Transverse colon (tissue), 4 donors: ENCODE results near the gene CHST6. TPM values are rescaled to one million over a fixed set of nuclear protein-coding genes. Genes with fewer than 3 reads are reported as not detected.
"Not testable (repeated sequence)": the region's sequence is repeated elsewhere in the genome, so short reads cannot be mapped to it uniquely, and the experiment has no call there.

Source experiments
- DNase-seq: peaks from one replicate; pipeline ENCODE4 v3.0.0-alpha.2; 2019
- H3K27ac ChIP-seq, 4 donors: fragments of 200-600 bp; sonication (generic); 2 replicates each; pipeline ENCODE4 v1.5.1; 2016 to 2018; ENCODE audit warnings: inconsistent platforms in 4 of 4
- H3K27me3 ChIP-seq: fragments of 200-600 bp; sonication (generic); 2 replicates; pipeline ENCODE4 v1.5.1; 2017; ENCODE audit warnings: inconsistent platforms
- H3K36me3 ChIP-seq, 4 donors: fragments of 200-600 bp; sonication (generic); 2 replicates each; pipeline ENCODE4 v1.5.1; 2017 to 2019; ENCODE audit warnings: inconsistent platforms in 4 of 4
- H3K4me1 ChIP-seq, 4 donors: fragments of 200-600 bp; sonication (generic); 2 replicates each; pipeline ENCODE4 v1.5.1; 2017 to 2020; ENCODE audit warnings: inconsistent platforms in 4 of 4
- H3K4me3 ChIP-seq, 4 donors: fragments of 200-600 bp; sonication (generic); 1 replicate in 1 of 4; 2 replicates in 3 of 4; pipeline versions ENCODE4 v1.5.1 to v1.6.1; 2017 to 2019; ENCODE audit warnings: inconsistent platforms in 4 of 4
- H3K9me3 ChIP-seq, 2 donors: fragments of 200-600 bp; sonication (generic); 2 replicates each; pipeline ENCODE4 v1.5.1; 2017 to 2019; ENCODE audit warnings: inconsistent platforms in 2 of 2
- CTCF ChIP-seq, 5 experiments: fragments of 200-600 bp in 3 of 5; fragments of 450-650 bp in 2 of 5; sonication (generic) in 3 of 5; IDR thresholded peaks; 1 replicate in 2 of 5; 2 replicates in 3 of 5; pipeline ENCODE4 v1.5.1; 2016 to 2017; ENCODE audit warnings: antibody characterized with exemption in 5 of 5, inconsistent platforms in 3 of 5, mild to moderate bottlenecking in 2 of 5, moderate library complexity in 1 of 5
- EP300 ChIP-seq: sonication (generic); formaldehyde crosslinking; IDR thresholded peaks from one replicate; pipeline ENCODE4 v1.6.1; 2017; ENCODE audit warnings: antibody characterized with exemption, low read depth
- POLR2A ChIP-seq: fragments of 450-650 bp; IDR thresholded peaks from one replicate; pipeline ENCODE4 v1.6.1; 2016; ENCODE audit warnings: antibody characterized with exemption, mild to moderate bottlenecking, moderate library complexity
- POLR2AphosphoS5 ChIP-seq, 3 donors: sonication (generic); formaldehyde crosslinking; IDR thresholded peaks; one replicate each; pipeline ENCODE4 v1.6.1; 2016; ENCODE audit warnings: antibody characterized with exemption in 3 of 3
- WGBS, 2 donors: methylation state at CpG; one replicate each; pipeline ENCODE4 v1.1.5; 2018; ENCODE audit warnings: low coverage in 1 of 2; 5-methylcytosine and 5-hydroxymethylcytosine counted together
- in situ Hi-C, 4 donors: fragments of 200-750 bp; cut with MboI; loops; one replicate each; pipeline versions ENCODE4 v1.15.0 to v1.15.1; 2017; ENCODE audit warnings: low sequenced_read_pairs in 3 of 4, low pct_ligation_motif_present in 1 of 4, low pct_unique_long_range_greater_than_20kb in 1 of 4
- intact Hi-C: fragments of 100-400 bp; cut with DNase I; formaldehyde crosslinking; loops from one replicate; pipeline ENCODE4 v1.15.1; 2023; ENCODE audit warnings: low total_unique reads
- total RNA-seq, 4 donors: library from RNA; depleted of rRNA; stranded (reverse); fragments of >200 nt; gene quantifications; one replicate each; pipeline ENCODE4 v1.1.0, GENCODE V29; 2016

CHST6 gene
- total RNA-seq, 4 donors from 2014 or later = 1.7 to 3.7 (median 2.9) TPM

GRCh38 chr16:75433732-75434413, 61.4 kb downstream of the CHST6 start:
- Histone ChIP-seq H3K27me3 (no peaks in the 10 kb centered on the region), H3K27ac (peak overlapping the region; percentile 94 to 98 (median 96)), H3K9me3 (no peaks in the 10 kb centered on the region), H3K36me3 (no peaks in the 10 kb centered on the region), H3K4me1 (peaks cover 0 to 29% (median 12%) of the 10 kb centered on the region in 4 donors), H3K4me3 (peak overlapping the region; percentile 37 to 96 (median 75))
- DNase-seq = peak; percentile 74
- TF ChIP-seq POLR2AphosphoS5 (IDR thresholded peaks at IDR 0.05) (peak; percentile 23 to 80 (median 66)), EP300 (no peak)
- intact Hi-C loops = loop anchor here (5.0 kb wide), 1 partner anchor 213 kb away; the partner anchor contains the start of genes KARS1 and TERF2IP
- in situ Hi-C loops = no loop called here
- WGBS, 2 donors = 0 to 6% methylated on average over 21 to 32 of the region's 32 CpGs

DNA sequence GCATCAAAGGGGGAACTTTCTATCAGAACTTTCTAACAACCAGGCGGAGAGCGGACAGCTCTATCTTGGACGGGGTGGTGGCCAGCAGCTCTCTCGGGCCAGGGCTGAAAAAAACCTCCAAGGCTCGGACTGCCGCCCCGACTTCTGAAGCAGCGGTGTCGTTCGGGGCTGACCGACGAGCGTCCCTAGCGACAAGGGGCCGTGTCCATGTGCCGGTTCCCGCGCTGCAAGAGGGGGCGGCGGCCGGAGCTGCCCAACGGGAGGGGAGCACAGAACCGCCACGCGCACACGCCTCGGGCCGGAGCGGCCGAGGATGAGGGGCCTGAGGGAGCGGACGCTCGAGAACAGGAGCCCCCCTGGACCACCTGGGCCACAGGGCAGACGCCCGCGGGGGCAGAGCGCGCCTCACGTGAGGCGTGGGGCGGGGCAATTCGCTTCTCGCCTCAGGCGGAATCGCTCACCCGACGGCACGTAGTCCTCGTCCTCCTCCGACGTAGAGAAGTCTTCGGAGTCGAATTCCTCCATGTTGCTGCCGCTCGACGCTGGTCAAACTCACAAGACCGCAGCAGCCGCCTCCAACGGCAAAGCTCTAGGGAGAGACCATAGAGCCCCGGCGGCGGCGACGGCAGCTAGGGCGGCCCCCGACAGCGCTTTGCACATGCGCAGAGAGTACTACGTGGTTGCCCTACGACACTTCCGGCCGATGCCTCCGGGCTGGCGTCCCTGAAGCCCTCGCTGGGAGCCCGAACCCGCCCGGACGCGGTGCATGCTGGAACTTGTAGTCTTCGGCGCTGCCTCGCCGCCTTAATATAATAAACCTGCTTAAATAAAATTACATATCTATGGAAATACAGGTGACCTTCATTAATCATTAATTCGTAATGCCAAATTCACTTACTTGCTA, 62.2 kb downstream of the CHST6 start, which contains the start of gene CFDP1:
Gene CFDP1, minus strand, starts transcription at position 676 of the 904 bp plus-strand sequence. Its CDS starts 151 bp downstream, at position 525.
- Histone ChIP-seq H3K27me3 (no peaks in the 10 kb centered on the region), H3K27ac (peak within 1 kb of the TSS; percentile 94 to 98 (median 96)), H3K4me1 (peaks cover 0 to 29% (median 12%) of the 10 kb centered on the region in 4 donors), H3K4me3 (peak within 1 kb of the TSS; percentile 65 to 96 (median 75)), H3K36me3 (no peaks in the 10 kb centered on the region), H3K9me3 (no peaks in the 10 kb centered on the region)
- intact Hi-C loops = loop anchor here (5.0 kb wide), 1 partner anchor 214 kb away; the partner anchor contains the start of genes KARS1 and TERF2IP
- WGBS, 2 donors = 1% methylated on average over 56 of the region's 85 CpGs; no CpG with 5 or more reads in 1 of the 2 donors
- TF ChIP-seq POLR2AphosphoS5 (IDR thresholded peaks at IDR 0.05) (peak; percentile 74 to 84 (median 78)), POLR2A (peak; percentile 67), CTCF (IDR thresholded peaks at IDR 0.05) (no peak)
- in situ Hi-C loops = no loop called here
- peak; percentile 96 for DNase-seq

- H3K4me1 ChIP-seq = peaks cover 0 to 24% (median 12%) of the 10 kb centered on the region in 4 donors
- no peak overlapping the region for H3K4me3 ChIP-seq
- intact Hi-C loops (loop anchor here (5.0 kb wide), 1 partner anchor 217 kb away; the partner anchor contains the start of genes KARS1 and TERF2IP), in situ Hi-C loops (no loop called here)
- DNase-seq = no peak
- no peak overlapping the region for H3K27ac ChIP-seq
- 80 to 84% methylated on average over 7 to 11 of the region's 11 CpGs for WGBS, 2 donors
- H3K36me3 ChIP-seq = no peaks in the 10 kb centered on the region
- TF ChIP-seq POLR2A (no peak), CTCF (IDR thresholded peaks at IDR 0.05) (no peak), POLR2AphosphoS5 (IDR thresholded peaks at IDR 0.05) (no peak), EP300 (no peak)
- H3K9me3 ChIP-seq = no peaks in the 10 kb centered on the region
- H3K27me3 ChIP-seq = no peaks in the 10 kb centered on the region
These were observed 65.4 kb downstream of the CHST6 start for GRCh38 chr16:75429621-75430403.

GRCh38 chr16:75426524-75426923, 68.7 kb downstream of the CHST6 start:
- H3K9me3 ChIP-seq, H3K4me3 ChIP-seq, H3K27ac ChIP-seq, H3K27me3 ChIP-seq, H3K36me3 ChIP-seq, in situ Hi-C loops, intact Hi-C loops, DNase-seq: not testable (repeated sequence)
- 85% methylated on average over 2 of the region's 2 CpGs; no CpG with 5 or more reads in 1 of the 2 donors for WGBS, 2 donors
- peaks cover 1 to 10% (median 2%) of the 10 kb centered on the region in 4 donors for H3K4me1 ChIP-seq

DNA sequence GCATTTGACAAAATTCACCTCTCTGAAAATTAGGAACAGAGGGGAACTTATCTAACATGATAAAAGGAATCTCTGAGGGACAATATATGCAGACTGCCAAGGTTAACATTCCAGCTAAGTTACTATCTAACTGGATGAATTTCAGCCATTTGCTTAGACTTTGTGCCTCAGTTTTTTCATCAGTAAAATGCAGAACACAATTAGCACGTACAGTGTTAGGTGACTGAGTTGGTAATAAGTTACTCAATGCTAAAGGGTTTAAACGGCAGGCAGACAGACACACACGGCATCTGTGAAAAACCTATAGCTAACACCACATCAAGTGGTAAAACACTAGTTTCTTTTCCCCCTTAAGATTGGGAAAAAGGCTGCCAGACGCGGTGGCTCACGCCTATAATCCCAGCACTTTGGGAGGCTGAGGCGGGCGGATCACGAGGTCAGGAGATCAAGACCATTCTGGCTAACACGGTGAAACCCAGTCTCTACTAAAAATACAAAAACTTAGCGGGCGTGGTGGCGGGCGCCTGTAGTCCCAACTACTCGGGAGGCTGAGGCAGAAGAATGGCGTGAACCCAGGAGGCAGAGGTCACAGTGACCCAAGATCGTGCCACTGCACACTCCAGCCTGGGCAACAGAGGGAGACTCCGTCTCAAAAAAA, 71.0 kb downstream of the CHST6 start:
- H3K27ac ChIP-seq, intact Hi-C loops, DNase-seq, H3K9me3 ChIP-seq, in situ Hi-C loops, H3K36me3 ChIP-seq, H3K4me3 ChIP-seq, H3K27me3 ChIP-seq: not testable (repeated sequence)
- H3K4me1 ChIP-seq = peaks cover 6 to 13% (median 8%) of the 10 kb centered on the region in 4 donors
- WGBS, 2 donors = 87% methylated on average over 18 of the region's 18 CpGs; no CpG with 5 or more reads in 1 of the 2 donors
